ENCODE data around the gene DNAH6. TPM values are rescaled to one million over a fixed set of nuclear protein-coding genes. Genes with fewer than 3 reads are reported as not detected.

Gene DNAH6
- polyA plus RNA-seq, 2 of the 4 experiments (the other 2 are of a cell fraction) = 0.13 to 0.32 TPM

DNA sequence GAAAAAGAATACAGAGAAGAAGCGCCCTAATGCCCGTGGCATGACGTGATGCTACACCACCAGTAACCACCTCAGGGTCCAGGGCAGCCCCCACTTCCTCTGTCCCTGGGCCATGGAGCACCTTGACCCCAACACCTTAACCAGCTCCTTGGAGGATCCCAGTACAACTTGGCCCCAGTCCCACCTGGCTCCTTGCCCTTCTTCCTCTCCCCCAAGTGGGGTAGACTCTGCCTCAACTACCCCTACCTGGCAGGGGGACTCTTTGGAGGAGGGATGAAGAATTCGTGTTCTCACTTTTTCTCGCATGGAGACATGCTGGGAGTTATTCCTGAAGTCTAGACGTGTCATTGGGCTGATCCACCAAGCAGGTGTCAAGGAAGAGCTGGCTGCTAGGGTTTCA, 345.7 kb downstream of the DNAH6 start:
- FAIRE-seq (no peak), DNase-seq (ENCODE audit: low read depth in 1 of 2, low spot score in 1 of 2) (no peak), ATAC-seq (no peak)
- H3K4me1 ChIP-seq = no peaks in the 10 kb centered on the region
- POLR2A ChIA-PET = no interaction called here
- WGBS (ENCODE audit: missing lambda C conversion rate) = 49% methylated on average over 6 of the region's 6 CpGs
- no peak overlapping the region for H3K4me3 ChIP-seq
- no peak overlapping the region for H3K27ac ChIP-seq
- no peak overlapping the region for H3K4me2 ChIP-seq
- no peaks in the 10 kb centered on the region for H3K9me3 ChIP-seq
- CTCF ChIA-PET = interaction anchor here (0.9 to 1.3 kb wide), 5 partner anchors 10 to 368 kb away, joined by 3 to 5 read pairs (median 4); no protein-coding TSS in a partner anchor
- TF ChIP-seq ZNF302 (CRISPR knock-in tag; IDR thresholded peaks at IDR 0.05) (no peak), TFCP2L1 (CRISPR knock-in tag; IDR thresholded peaks at IDR 0.05) (no peak), EHMT2 (IDR thresholded peaks at IDR 0.05; ENCODE audit: low read depth) (no peak), NFE2L2 (conservative IDR thresholded peaks at IDR 0.05; ENCODE audit: low read length) (no peak), SMC3 (IDR thresholded peaks at IDR 0.05) (no peak), RAD21 (conservative IDR thresholded peaks at IDR 0.05 in 1 of 2, IDR thresholded peaks at IDR 0.05 in 1 of 2) (no peak), HOXB13 (CRISPR knock-in tag; IDR thresholded peaks at IDR 0.05; ENCODE audit: low read depth) (no peak), MAFK (IDR thresholded peaks at IDR 0.05; ENCODE audit: partially characterized antibody) (no peak), ZC3H11A (IDR thresholded peaks at IDR 0.05) (no peak), MYC (IDR thresholded peaks at IDR 0.05; ENCODE audit: borderline replicate concordance, low read length) (no peak), HDAC2 (IDR thresholded peaks at IDR 0.05) (no peak), JUN (IDR thresholded peaks at IDR 0.05) (no peak), NR3C1 (IDR thresholded peaks at IDR 0.05) (no peak), EHF (CRISPR knock-in tag; IDR thresholded peaks at IDR 0.05) (no peak), TP53 (CRISPR knock-in tag; IDR thresholded peaks at IDR 0.05) (no peak), FOSB (CRISPR knock-in tag; IDR thresholded peaks at IDR 0.05) (no peak)
- TF ChIP-seq, protein P1, sequence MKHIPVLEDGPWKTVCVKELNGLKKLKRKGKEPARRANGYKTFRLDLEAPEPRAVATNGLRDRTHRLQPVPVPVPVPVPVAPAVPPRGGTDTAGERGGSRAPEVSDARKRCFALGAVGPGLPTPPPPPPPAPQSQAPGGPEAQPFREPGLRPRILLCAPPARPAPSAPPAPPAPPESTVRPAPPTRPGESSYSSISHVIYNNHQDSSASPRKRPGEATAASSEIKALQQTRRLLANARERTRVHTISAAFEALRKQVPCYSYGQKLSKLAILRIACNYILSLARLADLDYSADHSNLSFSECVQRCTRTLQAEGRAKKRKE (CRISPR knock-in tag; IDR thresholded peaks at IDR 0.05; ENCODE audit: low read depth) = no peak
- TF ChIP-seq, protein P2, sequence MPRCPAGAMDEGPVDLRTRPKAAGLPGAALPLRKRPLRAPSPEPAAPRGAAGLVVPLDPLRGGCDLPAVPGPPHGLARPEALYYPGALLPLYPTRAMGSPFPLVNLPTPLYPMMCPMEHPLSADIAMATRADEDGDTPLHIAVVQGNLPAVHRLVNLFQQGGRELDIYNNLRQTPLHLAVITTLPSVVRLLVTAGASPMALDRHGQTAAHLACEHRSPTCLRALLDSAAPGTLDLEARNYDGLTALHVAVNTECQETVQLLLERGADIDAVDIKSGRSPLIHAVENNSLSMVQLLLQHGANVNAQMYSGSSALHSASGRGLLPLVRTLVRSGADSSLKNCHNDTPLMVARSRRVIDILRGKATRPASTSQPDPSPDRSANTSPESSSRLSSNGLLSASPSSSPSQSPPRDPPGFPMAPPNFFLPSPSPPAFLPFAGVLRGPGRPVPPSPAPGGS (IDR thresholded peaks at IDR 0.05) = no peak
- TF ChIP-seq, protein P3, sequence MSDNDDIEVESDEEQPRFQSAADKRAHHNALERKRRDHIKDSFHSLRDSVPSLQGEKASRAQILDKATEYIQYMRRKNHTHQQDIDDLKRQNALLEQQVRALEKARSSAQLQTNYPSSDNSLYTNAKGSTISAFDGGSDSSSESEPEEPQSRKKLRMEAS (IDR thresholded peaks at IDR 0.05) = no peak

DNA sequence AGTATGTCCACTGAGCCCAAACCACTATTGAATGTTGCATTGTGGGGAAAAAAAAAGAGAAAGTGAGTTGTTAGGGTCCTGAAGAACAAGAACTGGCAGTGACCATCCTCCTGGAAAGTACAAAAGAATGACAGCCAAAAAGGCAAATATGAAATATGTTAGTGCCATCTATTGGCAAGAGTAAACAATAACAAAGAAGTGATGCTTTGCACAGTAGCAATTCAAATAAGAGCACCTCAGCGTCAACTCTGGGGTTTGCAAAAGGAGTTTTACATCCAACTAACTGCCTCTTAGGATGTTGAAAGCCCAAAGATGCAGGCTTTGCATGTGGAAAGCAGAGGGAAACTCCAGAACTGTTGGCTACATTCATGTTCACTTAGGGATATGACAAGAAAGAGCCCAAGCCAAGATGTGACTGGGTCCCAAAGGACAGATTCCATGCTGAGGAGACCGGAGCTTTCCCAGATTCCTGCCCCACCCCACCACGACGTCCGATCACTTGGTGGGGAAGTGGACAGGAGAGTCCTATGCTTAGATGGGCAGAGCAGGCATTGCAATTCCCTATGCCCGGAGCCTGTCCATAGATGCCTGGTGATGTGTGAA, 349.0 kb downstream of the DNAH6 start:
- 23% methylated on average over 6 of the region's 6 CpGs for WGBS (ENCODE audit: missing lambda C conversion rate)
- ChIA-PET POLR2A (no interaction called here), CTCF (interaction anchor here (0.6 to 2.0 kb wide), 19 partner anchors 11 to 408 kb away, joined by 3 to 8 read pairs (median 3); partner anchors contain the start of gene TRABD2A)
- FAIRE-seq = peak; percentile 59
- Histone ChIP-seq H3K9me3 (no peaks in the 10 kb centered on the region), H3K27ac (no peak overlapping the region), H3K4me3 (no peak overlapping the region), H3K4me2 (no peak overlapping the region), H3K4me1 (no peaks in the 10 kb centered on the region)
- TF ChIP-seq SMC3 (IDR thresholded peaks at IDR 0.05) (peak; percentile 61), FOSL2 (IDR thresholded peaks at IDR 0.05) (no peak), FOSL2 (CRISPR knock-in tag; IDR thresholded peaks at IDR 0.05) (no peak), RAD21 (conservative IDR thresholded peaks at IDR 0.05 in 1 of 2, IDR thresholded peaks at IDR 0.05 in 1 of 2) (peak; percentile 80 to 85)
- TF ChIP-seq, protein P4, sequence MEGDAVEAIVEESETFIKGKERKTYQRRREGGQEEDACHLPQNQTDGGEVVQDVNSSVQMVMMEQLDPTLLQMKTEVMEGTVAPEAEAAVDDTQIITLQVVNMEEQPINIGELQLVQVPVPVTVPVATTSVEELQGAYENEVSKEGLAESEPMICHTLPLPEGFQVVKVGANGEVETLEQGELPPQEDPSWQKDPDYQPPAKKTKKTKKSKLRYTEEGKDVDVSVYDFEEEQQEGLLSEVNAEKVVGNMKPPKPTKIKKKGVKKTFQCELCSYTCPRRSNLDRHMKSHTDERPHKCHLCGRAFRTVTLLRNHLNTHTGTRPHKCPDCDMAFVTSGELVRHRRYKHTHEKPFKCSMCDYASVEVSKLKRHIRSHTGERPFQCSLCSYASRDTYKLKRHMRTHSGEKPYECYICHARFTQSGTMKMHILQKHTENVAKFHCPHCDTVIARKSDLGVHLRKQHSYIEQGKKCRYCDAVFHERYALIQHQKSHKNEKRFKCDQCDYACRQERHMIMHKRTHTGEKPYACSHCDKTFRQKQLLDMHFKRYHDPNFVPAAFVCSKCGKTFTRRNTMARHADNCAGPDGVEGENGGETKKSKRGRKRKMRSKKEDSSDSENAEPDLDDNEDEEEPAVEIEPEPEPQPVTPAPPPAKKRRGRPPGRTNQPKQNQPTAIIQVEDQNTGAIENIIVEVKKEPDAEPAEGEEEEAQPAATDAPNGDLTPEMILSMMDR (IDR thresholded peaks at IDR 0.05) = peak; percentile 79
- ATAC-seq = peak; percentile 79 to 80
- DNase-seq (ENCODE audit: low read depth in 1 of 2, low spot score in 1 of 2) = peak; percentile 40 to 52

Measured in A549 (cell line).